Fibroblast of the aortic adventitia (primary cell): ENCODE results near the gene EPHB1. TPM values are rescaled to one million over a fixed set of nuclear protein-coding genes. Genes with fewer than 3 reads are reported as not detected.
A peak's percentile ranks its signal among the peaks of the same experiment; 100 is the strongest.

Experiments used
- DNase-seq: peaks from one replicate; pipeline ENCODE4 v3.0.0-alpha.2; 2010; ENCODE audit warnings: low read depth
- H3K4me3 ChIP-seq: 2 replicates; pipeline ENCODE4 v1.5.1; 2011; ENCODE audit warnings: low read depth, mild to moderate bottlenecking, control low read depth, low read length, moderate library complexity
- total RNA-seq: library from RNA; depleted of rRNA; stranded (reverse); fragments of >200 nt; gene quantifications from 2 replicates; pipeline ENCODE4 v1.2.3, GENCODE V29; 2012; ENCODE audit warnings: low replicate concordance
- TF ChIP-seq, protein P1 (sequence below): IDR thresholded peaks from 2 replicates; pipeline ENCODE4 v1.5.1; 2011; ENCODE audit warnings: mild to moderate bottlenecking, low read length, control low read depth, inconsistent platforms; ENCODE audit not compliant: insufficient read depth

Gene EPHB1
- total RNA-seq, 1 donor: 1.2 TPM

DNA sequence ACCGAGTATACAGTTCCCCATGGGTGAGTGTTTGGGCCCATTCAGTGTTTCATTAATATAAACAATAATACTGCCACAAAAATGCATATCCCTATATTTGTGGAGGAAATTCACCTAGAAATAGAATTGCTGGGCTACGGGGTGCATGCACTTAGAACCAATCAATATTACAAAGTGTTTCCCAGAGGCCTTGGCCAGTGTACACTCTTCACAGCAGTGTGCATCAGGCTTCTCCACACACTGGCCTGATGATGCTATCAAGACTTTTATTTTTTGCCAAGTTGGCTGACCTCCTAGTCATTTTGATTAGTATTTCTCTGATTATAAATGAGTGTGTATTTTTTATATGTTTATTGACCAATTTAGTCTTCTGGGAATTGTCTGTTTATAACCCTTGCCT, 323.7 kb downstream of the EPHB1 start:
- TF ChIP-seq, protein P1, sequence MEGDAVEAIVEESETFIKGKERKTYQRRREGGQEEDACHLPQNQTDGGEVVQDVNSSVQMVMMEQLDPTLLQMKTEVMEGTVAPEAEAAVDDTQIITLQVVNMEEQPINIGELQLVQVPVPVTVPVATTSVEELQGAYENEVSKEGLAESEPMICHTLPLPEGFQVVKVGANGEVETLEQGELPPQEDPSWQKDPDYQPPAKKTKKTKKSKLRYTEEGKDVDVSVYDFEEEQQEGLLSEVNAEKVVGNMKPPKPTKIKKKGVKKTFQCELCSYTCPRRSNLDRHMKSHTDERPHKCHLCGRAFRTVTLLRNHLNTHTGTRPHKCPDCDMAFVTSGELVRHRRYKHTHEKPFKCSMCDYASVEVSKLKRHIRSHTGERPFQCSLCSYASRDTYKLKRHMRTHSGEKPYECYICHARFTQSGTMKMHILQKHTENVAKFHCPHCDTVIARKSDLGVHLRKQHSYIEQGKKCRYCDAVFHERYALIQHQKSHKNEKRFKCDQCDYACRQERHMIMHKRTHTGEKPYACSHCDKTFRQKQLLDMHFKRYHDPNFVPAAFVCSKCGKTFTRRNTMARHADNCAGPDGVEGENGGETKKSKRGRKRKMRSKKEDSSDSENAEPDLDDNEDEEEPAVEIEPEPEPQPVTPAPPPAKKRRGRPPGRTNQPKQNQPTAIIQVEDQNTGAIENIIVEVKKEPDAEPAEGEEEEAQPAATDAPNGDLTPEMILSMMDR: no peak
- no peak overlapping the region for H3K4me3 ChIP-seq
- DNase-seq: no peak

DNA sequence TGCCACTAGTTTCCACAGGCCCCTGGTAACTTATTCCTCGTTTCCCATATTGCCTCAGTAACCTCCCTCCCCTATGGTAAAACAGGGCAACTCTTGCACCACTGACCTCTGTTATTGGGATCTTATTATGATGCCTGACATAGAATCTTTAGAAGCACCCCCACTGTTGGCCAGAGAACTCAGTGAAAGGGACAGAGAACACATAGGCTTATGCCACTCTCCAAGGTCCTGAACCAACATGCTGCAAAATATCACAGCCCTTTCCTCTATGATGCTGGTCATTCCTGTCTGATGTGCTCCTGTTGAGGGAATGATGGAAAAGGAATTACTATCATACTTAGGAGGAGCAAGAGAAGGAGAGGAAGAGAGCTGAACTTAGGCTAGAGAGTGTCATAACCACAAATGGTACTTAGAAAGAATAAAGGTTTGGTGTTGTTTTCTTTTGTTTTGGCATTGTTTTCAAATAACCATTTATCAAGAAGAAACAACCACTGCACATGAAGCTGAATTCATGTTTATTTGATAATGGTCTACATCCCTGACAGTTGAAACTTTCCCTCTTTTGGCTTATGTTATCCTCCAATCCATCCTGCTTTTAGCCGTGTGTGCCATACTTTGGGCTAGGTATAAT, 330.2 kb downstream of the EPHB1 start:
- TF ChIP-seq, protein P1: no peak
- DNase-seq: peak; percentile 49
- no peak overlapping the region for H3K4me3 ChIP-seq

- DNase-seq: no peak
- TF ChIP-seq, protein P1: no peak
- no peak overlapping the region for H3K4me3 ChIP-seq
Measured at GRCh38 chr3:135127946-135128470, 332.9 kb downstream of the EPHB1 start.

DNA sequence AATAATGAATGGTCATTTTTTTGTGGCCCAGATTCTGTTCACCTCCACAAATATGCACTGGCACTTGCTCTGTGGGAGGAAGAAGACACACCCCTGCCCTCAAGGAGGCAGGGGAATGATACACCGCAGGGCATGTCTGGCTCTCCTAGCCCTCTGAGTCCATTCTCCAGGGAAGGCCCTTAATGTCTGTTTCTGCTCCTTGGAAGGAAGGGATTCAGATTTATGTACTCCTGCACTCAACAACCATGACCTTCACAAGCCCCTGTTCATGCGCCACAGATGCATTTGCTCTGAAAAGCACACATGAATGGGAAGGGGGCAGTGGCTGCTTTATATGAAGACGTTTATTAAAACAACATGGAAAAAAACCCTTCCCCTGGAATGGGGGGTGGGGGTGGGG, 333.8 kb downstream of the EPHB1 start:
- no peak for DNase-seq
- TF ChIP-seq, protein P1: no peak
- H3K4me3 ChIP-seq: no peak overlapping the region

DNA sequence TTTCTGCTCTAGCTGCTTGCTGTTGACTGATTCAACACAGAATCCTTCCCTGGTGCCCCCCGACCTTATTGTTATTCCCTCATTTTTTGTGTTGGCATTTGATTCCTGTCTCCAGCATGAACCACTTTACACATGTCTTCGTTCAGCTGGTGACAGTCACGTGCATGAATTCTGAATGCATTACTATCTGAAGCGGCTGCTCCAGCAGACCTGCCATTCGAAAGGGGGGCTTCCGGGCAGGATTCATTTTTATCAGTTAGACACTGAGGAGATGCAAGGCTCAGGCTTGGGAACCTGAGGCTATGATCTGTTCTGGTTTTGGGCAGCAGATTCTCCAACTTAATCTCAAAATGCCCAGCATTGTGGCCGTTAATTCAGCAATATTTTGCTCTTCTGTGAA, 336.2 kb downstream of the EPHB1 start:
- no peak for DNase-seq
- no peak overlapping the region for H3K4me3 ChIP-seq
- TF ChIP-seq, protein P1: no peak

- DNase-seq: no peak
- TF ChIP-seq, protein P1: no peak
- H3K4me3 ChIP-seq: no peak overlapping the region
Measured at GRCh38 chr3:135133905-135134683, 339.0 kb downstream of the EPHB1 start.
